Esophagus mucosa (tissue), 1 donor: ENCODE data around the gene SNTG2. TPM values are rescaled to one million over a fixed set of nuclear protein-coding genes. Genes with fewer than 3 reads are reported as not detected.
"Not testable (repeated sequence)": the region's sequence is repeated elsewhere in the genome, so short reads cannot be mapped to it uniquely, and the experiment has no call there.

Source experiments
- ATAC-seq: fragments of 200-7000 bp; cut with Tn5 transposase; one replicate; pipeline ENCODE4 v1.9.1; 2020
- total RNA-seq: library from RNA; stranded (reverse); gene quantifications from one replicate; pipeline ENCODE4 v1.2.4, GENCODE V29; 2023
- donor health status: DM: yes; HTN: yes; CAD: no.

Gene SNTG2
- total RNA-seq, 1 donor from 2014 or later = 0.60 TPM

- ATAC-seq = no peak
These were observed 151.4 kb downstream of the SNTG2 start for GRCh38 chr2:1101982-1102590.

GRCh38 chr2:1104364-1104763 lies 153.7 kb downstream of the SNTG2 start:
- ATAC-seq = no peak

- ATAC-seq = not testable (repeated sequence)
These were observed 155.7 kb downstream of the SNTG2 start for GRCh38 chr2:1106344-1106743.

GRCh38 chr2:1115843-1116539 lies 165.3 kb downstream of the SNTG2 start:
- ATAC-seq = no peak

GRCh38 chr2:1117569-1117968 lies 166.9 kb downstream of the SNTG2 start:
- ATAC-seq = no peak

GRCh38 chr2:1125217-1125616 lies 174.6 kb downstream of the SNTG2 start:
- no peak for ATAC-seq

GRCh38 chr2:1125633-1126370 lies 175.2 kb downstream of the SNTG2 start:
- peak; percentile 20 for ATAC-seq

GRCh38 chr2:1129982-1130381 lies 179.3 kb downstream of the SNTG2 start:
- ATAC-seq = no peak

- ATAC-seq = no peak
These were observed 180.3 kb downstream of the SNTG2 start for GRCh38 chr2:1130922-1131321.

- ATAC-seq = no peak
These were observed 181.8 kb downstream of the SNTG2 start for GRCh38 chr2:1132328-1132969.

- not testable (repeated sequence) for ATAC-seq
These were observed 183.2 kb downstream of the SNTG2 start for GRCh38 chr2:1133896-1134295.

- ATAC-seq = no peak
These were observed 184.0 kb downstream of the SNTG2 start for GRCh38 chr2:1134629-1135028.

- ATAC-seq = peak; percentile 22
These were observed 185.4 kb downstream of the SNTG2 start for GRCh38 chr2:1136067-1136466.

- ATAC-seq = no peak
These were observed 186.2 kb downstream of the SNTG2 start for GRCh38 chr2:1136846-1137245.

GRCh38 chr2:1137264-1137663 lies 186.6 kb downstream of the SNTG2 start:
- no peak for ATAC-seq

- ATAC-seq = no peak
These were observed 187.3 kb downstream of the SNTG2 start for GRCh38 chr2:1137913-1138391.

- peak; percentile 60 for ATAC-seq
These were observed 189.8 kb downstream of the SNTG2 start for GRCh38 chr2:1140389-1141003.

GRCh38 chr2:1141079-1141478 lies 190.4 kb downstream of the SNTG2 start:
- ATAC-seq = no peak

- ATAC-seq = no peak
These were observed 192.5 kb downstream of the SNTG2 start for GRCh38 chr2:1143129-1143528.

GRCh38 chr2:1147873-1148612 lies 197.4 kb downstream of the SNTG2 start:
- no peak for ATAC-seq

GRCh38 chr2:1150724-1151511 lies 200.3 kb downstream of the SNTG2 start:
- no peak for ATAC-seq
